ENCODE results near the gene HFE. TPM values are rescaled to one million over a fixed set of nuclear protein-coding genes. Genes with fewer than 3 reads are reported as not detected.

Gene HFE, protein sequence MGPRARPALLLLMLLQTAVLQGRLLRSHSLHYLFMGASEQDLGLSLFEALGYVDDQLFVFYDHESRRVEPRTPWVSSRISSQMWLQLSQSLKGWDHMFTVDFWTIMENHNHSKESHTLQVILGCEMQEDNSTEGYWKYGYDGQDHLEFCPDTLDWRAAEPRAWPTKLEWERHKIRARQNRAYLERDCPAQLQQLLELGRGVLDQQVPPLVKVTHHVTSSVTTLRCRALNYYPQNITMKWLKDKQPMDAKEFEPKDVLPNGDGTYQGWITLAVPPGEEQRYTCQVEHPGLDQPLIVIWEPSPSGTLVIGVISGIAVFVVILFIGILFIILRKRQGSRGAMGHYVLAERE
- total RNA-seq (2022; extraction: Qiagen RNA extraction; ENCODE audit: low read depth) = 11.1 to 16.0 TPM (median 13.9 TPM) in 5 replicates

DNA sequence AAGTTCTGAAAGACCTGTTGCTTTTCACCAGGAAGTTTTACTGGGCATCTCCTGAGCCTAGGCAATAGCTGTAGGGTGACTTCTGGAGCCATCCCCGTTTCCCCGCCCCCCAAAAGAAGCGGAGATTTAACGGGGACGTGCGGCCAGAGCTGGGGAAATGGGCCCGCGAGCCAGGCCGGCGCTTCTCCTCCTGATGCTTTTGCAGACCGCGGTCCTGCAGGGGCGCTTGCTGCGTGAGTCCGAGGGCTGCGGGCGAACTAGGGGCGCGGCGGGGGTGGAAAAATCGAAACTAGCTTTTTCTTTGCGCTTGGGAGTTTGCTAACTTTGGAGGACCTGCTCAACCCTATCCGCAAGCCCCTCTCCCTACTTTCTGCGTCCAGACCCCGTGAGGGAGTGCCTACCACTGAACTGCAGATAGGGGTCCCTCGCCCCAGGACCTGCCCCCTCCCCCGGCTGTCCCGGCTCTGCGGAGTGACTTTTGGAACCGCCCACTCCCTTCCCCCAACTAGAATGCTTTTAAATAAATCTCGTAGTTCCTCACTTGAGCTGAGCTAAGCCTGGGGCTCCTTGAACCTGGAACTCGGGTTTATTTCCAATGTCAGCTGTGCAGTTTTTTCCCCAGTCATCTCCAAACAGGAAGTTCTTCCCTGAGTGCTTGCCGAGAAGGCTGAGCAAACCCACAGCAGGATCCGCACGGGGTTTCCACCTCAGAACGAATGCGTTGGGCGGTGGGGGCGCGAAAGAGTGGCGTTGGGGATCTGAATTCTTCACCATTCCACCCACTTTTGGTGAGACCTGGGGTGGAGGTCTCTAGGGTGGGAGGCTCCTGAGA, at the start of gene HFE:
Gene HFE (plus strand): TSS at position 146 of the 832 bp plus-strand sequence. CDS start 12 bp downstream, at position 158.

Other genes with a start within 250 kb of the HFE start
- 0.80 to 1.4 TPM (median 0.93 TPM) in 5 replicates for gene SLC17A3, start 213.2 kb upstream of the HFE start, total RNA-seq (2022; extraction: Qiagen RNA extraction; ENCODE audit: low read depth)
- gene SLC17A2, start 156.7 kb upstream of the HFE start, total RNA-seq (2022; extraction: Qiagen RNA extraction; ENCODE audit: low read depth) = not detected in 5 replicates
- 1.8 to 2.1 TPM (median 2.0 TPM) in 5 replicates for gene TRIM38, start 124.6 kb upstream of the HFE start, total RNA-seq (2022; extraction: Qiagen RNA extraction; ENCODE audit: low read depth)

Measured in A549 treated with DMSO at 1 μM for 4 hours (cell line).